IPS-18c (cell line): ENCODE results near the gene RIPOR1.

Source experiments
- H3K4me3 ChIP-seq: 2 replicates; pipeline ENCODE4 v1.7.0; 2013; ENCODE audit warnings: low read depth, mild to moderate bottlenecking, low read length, moderate library complexity; ENCODE audit not compliant: insufficient read depth
- H3K9me3 ChIP-seq: one replicate; pipeline ENCODE4 v1.6.1; 2013; ENCODE audit warnings: mild to moderate bottlenecking, low read length, moderate library complexity; ENCODE audit not compliant: control insufficient read depth, insufficient read depth

RIPOR1 gene

GRCh38 chr16:67545665-67546024, 17.0 kb downstream of the RIPOR1 start:
- no peak overlapping the region for H3K4me3 ChIP-seq

GRCh38 chr16:67546091-67546501, 17.5 kb downstream of the RIPOR1 start:
- H3K4me3 ChIP-seq = no peak overlapping the region

More at GRCh38 chr16:67545665-67546024, 17.0 kb downstream of the RIPOR1 start:
- no peaks in the 10 kb centered on the region for H3K9me3 ChIP-seq

GRCh38 chr16:67546761-67547422, 18.3 kb downstream of the RIPOR1 start:
- H3K9me3 ChIP-seq = no peaks in the 10 kb centered on the region
- H3K4me3 ChIP-seq = no peak overlapping the region

More at GRCh38 chr16:67546091-67546501, 17.5 kb downstream of the RIPOR1 start:
- no peaks in the 10 kb centered on the region for H3K9me3 ChIP-seq

- Histone ChIP-seq H3K9me3 (peaks cover under 1% of the 10 kb centered on the region), H3K4me3 (no peak overlapping the region)
Measured at GRCh38 chr16:67547423-67548264, 19.0 kb downstream of the RIPOR1 start.

- Histone ChIP-seq H3K9me3 (peaks cover 2% of the 10 kb centered on the region), H3K4me3 (no peak overlapping the region)
Measured at GRCh38 chr16:67548265-67549126, 19.9 kb downstream of the RIPOR1 start.

GRCh38 chr16:67549240-67549639, 20.6 kb downstream of the RIPOR1 start:
- Histone ChIP-seq H3K9me3 (peaks cover 2% of the 10 kb centered on the region), H3K4me3 (no peak overlapping the region)

GRCh38 chr16:67549936-67550335, 21.3 kb downstream of the RIPOR1 start:
- peaks cover 2% of the 10 kb centered on the region for H3K9me3 ChIP-seq
- no peak overlapping the region for H3K4me3 ChIP-seq

- Histone ChIP-seq H3K9me3 (peaks cover 2% of the 10 kb centered on the region), H3K4me3 (no peak overlapping the region)
Measured at GRCh38 chr16:67551091-67551490, 22.5 kb downstream of the RIPOR1 start.

- Histone ChIP-seq H3K4me3 (no peak overlapping the region), H3K9me3 (peaks cover 2% of the 10 kb centered on the region)
Measured at GRCh38 chr16:67551972-67552371, 23.3 kb downstream of the RIPOR1 start.

- Histone ChIP-seq H3K4me3 (no peak overlapping the region), H3K9me3 (peaks cover 2% of the 10 kb centered on the region)
Measured at GRCh38 chr16:67552476-67552875, 23.8 kb downstream of the RIPOR1 start.

- Histone ChIP-seq H3K4me3 (no peak overlapping the region), H3K9me3 (peaks cover 2% of the 10 kb centered on the region)
Measured at GRCh38 chr16:67555795-67556212, 27.2 kb downstream of the RIPOR1 start.

GRCh38 chr16:67558859-67559258, 30.2 kb downstream of the RIPOR1 start:
- peaks cover 2% of the 10 kb centered on the region for H3K9me3 ChIP-seq
- no peak overlapping the region for H3K4me3 ChIP-seq

GRCh38 chr16:67560827-67561342, 32.3 kb downstream of the RIPOR1 start:
- H3K4me3 ChIP-seq = no peak overlapping the region; the same call in 1 of the 2 replicates
- peaks cover 2% of the 10 kb centered on the region for H3K9me3 ChIP-seq

- H3K9me3 ChIP-seq = peaks cover 2% of the 10 kb centered on the region
Measured at GRCh38 chr16:67561501-67561823, 32.8 kb downstream of the RIPOR1 start.

GRCh38 chr16:67561824-67562525, 33.3 kb downstream of the RIPOR1 start:
- H3K4me3 ChIP-seq = peak overlapping the region; percentile 86
- H3K9me3 ChIP-seq = peaks cover 2% of the 10 kb centered on the region

More at GRCh38 chr16:67561501-67561823, 32.8 kb downstream of the RIPOR1 start:
- peak overlapping the region; percentile 86 for H3K4me3 ChIP-seq

GRCh38 chr16:67562526-67562917, 33.9 kb downstream of the RIPOR1 start, which contains the start of gene CTCF:
Gene CTCF (plus strand): TSS chr16:67562526. CDS start chr16:67610833, 48,307 bp downstream.
- peak within 1 kb of the TSS; percentile 91 for H3K4me3 ChIP-seq
- H3K9me3 ChIP-seq = peaks cover 2% of the 10 kb centered on the region
